GM21619 (cell line): ENCODE results near the gene HAUS5.
"Not testable (repeated sequence)": the region's sequence is repeated elsewhere in the genome, so short reads cannot be mapped to it uniquely, and the experiment has no call there.

Source experiments
- ATAC-seq: cut with Tn5 transposase; IDR thresholded peaks from one replicate; pipeline ENCODE4 v1.9.1; 2021; ENCODE audit not compliant: unreplicated experiment

The HAUS5 gene

GRCh38 chr19:35612559-35613321, at the start of gene HAUS5:
Gene HAUS5, plus strand, starts transcription at chr19:35612735. Its CDS starts 60 bp downstream, at chr19:35612795.
- ATAC-seq: peak; percentile 60

- ATAC-seq: no peak
These were observed 49.8 kb upstream of the HAUS5 start for GRCh38 chr19:35562776-35563175.

DNA sequence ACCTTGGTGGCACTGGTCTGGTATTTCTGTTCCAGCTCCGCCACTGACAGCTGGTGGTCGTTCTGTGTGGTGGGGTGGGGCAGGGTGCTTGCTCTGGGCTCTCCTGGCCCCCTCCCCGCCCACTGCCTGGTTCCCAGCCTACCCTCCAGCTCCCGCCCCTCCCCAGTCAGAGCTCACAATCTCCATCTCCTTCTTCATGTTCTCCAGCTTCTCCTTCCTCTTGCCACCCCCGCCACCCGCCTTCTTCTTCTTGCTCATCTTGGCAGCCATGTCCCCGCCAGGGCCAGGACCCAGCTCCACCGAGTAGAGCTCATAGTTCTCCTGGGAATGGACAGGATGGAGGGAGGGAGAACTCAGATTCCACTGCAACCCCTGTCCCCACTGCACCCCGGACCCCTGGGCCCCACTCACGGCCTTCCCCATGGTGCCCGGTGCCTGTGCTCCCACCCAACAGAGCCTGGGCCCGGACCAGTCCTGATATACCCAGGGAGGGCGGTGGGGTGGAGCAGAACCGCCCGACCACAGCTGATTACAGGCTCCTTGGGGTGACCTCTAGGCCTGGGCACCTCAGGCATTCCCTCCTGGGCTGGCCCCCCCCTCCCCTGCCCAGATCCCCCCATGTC, 49.2 kb upstream of the HAUS5 start, which contains the start of gene ATP4A:
ATP4A (minus strand) TSS at position 452 of the 623 bp plus-strand sequence; CDS start at position 423, 29 bp downstream.
- ATAC-seq: no peak

DNA sequence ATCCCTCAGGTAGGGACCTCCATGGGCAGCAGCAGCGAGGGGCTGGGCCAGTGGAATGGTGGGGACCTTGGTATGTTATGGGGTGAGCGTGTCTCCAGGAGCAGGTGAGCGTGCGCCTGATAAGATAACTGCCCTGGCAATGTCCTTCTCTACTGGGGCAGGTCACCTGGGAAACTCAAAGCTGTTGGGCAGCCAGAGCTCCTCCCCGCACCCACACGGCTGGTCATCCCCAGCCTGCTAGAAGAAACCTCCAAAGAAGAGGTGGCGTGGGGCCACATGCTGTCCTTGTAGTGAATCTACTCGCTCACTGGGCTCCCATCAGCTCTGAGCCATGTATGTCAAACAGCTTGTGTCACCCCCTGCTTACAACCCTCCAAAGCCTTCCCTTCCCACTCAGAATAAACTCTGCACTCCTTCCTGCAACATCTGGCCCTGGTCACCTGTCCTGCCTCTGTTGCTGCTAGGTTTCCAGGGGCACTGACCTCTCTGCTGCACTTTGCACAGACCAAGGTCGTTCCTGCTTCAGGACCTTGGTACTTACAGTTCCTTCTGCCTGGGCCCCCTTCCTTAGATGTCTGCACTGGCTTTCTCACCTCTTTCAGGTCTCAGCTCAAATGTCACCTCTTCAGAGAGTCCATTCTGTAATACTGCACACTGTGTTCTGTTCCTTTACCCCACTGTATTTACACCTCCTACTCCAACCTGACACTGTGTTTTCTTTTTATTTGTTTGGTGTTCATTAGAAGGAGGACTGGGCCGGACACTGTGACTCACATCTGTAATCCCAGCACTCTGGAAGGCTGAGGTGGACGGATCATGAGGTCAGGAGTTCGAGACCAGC, 47.3 kb upstream of the HAUS5 start:
- no peak for ATAC-seq

- ATAC-seq: no peak
These were observed 45.8 kb upstream of the HAUS5 start for GRCh38 chr19:35566738-35567137.

- ATAC-seq: no peak
These were observed 43.2 kb upstream of the HAUS5 start for GRCh38 chr19:35569281-35569781.

DNA sequence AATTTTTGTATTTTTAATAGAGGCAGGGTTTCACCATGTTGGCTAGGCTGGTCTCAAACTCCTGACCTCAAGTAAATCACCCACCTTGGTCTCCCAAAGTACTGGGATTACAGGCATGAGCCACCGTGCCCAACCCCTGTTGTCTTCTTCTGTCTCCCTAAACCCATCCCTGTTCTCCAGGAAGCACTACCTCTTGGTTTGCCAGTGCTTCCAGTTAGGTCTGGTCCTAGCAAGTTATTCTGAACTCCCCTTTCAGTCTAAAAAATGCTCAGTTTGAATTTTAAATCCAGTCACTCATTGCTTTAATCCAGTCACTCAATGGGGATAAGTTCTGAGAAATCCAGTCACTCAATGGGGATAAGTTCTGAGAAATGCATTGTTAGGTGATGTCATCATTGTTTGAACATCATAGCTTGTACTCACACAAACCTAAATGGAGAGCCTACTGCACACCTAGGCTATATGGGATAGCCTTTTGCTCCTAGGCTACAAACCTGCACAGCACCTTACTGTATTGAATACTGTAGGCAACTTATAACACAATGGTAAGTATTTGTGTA, 41.0 kb upstream of the HAUS5 start:
- ATAC-seq: no peak

GRCh38 chr19:35577918-35578317, 34.6 kb upstream of the HAUS5 start:
- ATAC-seq: no peak

DNA sequence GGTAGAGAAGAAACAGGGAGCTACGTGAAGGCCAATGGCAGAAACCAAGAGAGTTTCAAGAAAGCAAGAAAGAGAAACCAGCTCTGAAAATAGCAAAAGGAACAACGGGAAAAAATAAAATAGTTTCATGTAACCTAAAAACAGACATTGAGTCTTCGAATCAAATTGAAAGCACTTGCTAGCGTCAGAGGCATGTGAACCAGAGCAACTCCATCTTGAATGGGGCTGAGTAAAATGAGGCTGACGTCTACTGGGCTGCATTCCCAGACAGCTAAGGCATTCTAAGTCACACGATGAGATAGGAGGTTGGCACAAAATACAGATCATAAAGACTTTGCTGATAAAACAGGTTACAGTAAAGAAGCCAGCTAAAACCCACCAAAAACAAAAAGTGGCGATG, 33.8 kb upstream of the HAUS5 start:
- ATAC-seq: no peak

GRCh38 chr19:35582760-35583159, 29.8 kb upstream of the HAUS5 start:
- no peak for ATAC-seq

- no peak for ATAC-seq
These were observed 26.7 kb upstream of the HAUS5 start, which contains the start of gene PMIS2 for GRCh38 chr19:35585848-35586247. Gene PMIS2, plus strand, starts transcription at chr19:35586173. Its CDS starts 87 bp downstream, at chr19:35586260.

DNA sequence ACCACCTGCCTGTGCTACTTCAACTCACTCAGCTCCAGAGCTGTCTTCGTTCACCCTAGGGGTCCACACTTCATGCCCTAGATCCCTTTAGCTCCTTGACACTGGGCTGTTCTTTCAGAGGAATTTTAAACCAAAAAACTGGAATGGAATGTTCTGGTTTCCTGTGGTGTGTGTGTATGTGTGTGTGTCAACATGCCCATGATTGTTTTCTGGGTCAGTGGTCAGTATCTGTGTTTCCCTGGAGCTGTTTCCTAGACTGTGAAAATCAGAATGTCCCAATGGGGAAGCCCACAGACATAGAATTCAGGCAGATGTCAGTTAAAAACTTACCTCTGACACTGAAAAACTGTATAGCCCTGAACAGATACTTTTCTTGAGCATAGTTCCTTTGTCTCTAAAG, 25.2 kb upstream of the HAUS5 start:
- ATAC-seq: no peak

GRCh38 chr19:35590875-35591274, 21.7 kb upstream of the HAUS5 start:
- no peak for ATAC-seq

- ATAC-seq: no peak
These were observed 20.3 kb upstream of the HAUS5 start for GRCh38 chr19:35592226-35592625.

DNA sequence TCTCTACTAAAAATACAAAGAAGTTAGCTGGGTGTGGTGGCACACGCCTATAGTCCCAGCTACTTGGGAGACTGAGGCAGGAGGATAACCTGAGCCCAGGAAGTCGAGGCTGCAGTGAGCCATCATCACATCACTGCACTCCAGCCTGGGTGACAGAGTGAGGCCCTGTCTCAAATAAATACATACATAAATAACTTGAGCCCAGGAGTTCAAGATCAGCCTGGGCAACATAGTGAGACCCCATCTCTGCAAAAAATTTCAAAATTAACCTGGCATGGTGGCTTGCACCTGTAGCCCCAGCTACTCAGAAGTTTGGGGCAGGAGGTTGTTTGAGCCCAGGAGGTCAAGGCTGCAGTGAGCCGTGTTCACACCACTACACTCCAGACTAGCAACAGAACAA, 17.5 kb upstream of the HAUS5 start:
- not testable (repeated sequence) for ATAC-seq

DNA sequence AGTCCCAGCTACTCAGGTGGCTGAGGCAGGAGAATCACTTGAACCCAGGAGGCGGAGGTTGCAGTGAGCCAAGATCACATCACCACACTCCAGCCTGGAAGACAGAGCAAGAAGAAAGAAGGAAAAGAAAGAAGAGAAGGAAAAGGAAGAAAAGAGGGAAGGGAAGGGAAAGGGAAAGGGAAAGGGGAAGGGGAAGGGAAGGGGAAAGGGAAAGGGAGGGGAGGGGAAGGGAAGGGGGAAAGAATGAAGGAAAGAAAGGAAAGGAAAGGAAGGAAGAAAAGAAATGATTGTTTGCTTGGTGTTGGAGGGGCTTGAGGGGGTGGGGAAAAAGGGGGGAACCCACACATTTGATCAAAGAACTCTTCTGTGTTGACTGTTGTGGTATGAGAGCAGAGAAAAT, 16.6 kb upstream of the HAUS5 start:
- ATAC-seq: no peak

DNA sequence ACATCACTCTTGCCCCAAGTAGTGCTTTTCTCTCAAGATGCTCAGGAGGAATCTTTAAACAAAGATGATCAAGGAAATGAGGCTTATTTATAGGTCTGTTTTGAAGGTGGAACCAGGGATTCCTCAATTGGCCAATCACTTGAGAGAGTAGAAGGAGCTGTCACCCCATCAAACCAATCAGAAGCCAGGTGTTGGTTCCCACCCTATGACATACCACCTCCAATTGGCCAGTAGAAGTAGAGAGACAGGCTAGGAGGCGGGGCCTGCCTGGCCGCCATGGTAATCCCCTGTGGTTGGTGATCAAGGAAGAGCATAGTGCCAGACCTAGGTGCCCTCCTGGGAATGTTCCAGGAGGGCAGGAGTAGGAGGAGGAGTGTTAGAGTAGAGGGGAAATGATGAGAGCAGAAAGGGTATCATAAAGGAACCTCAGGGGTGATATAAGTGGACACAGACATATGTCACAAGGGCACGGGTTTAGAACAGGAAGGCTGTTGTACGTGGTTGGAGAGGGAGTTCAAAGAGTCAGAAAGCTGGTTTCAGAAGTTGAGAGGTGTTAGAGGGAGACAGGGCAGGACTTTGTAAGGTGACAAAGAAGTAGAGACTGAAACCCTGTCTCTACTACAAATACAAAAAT, 16.1 kb upstream of the HAUS5 start:
- ATAC-seq: peak; percentile 51

DNA sequence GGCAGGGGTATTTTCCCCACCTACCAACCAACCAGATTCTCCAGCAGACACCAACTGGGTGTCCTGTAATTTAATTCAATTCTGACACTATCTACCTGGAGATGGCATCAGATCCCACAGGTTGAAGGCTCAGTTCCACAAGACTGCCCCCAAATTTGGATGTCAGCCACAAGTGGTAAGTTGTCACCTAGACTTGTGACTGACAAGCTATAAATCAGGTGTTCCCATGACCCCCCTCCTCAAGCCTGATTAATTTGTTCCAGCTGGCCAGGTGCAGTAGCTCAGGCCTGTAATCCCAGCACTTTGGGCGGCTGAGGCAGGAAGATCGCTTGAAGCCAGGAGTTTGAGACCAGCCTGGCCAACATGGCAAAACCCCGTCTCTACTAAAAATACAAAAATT, 10.6 kb upstream of the HAUS5 start:
- no peak for ATAC-seq

DNA sequence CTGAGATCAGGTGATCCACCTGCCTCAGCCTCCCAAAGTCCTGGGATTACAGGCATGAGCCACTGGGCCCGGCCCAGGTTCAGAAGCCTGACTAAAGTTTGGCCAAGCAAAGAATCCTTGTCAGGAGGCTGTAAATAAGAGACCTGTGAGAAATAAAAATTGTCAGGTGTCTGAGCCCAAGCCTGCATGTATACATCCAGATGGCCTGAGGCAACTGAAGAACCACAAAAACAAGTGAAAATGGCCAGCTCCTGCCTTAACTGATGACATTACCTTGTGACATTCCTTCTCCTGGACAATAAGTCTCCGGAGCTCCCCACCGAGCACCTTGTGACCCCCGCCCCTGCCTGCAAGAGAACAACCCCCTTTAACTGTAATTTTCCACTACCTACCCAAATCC, 8.1 kb upstream of the HAUS5 start:
- ATAC-seq: not testable (repeated sequence)

DNA sequence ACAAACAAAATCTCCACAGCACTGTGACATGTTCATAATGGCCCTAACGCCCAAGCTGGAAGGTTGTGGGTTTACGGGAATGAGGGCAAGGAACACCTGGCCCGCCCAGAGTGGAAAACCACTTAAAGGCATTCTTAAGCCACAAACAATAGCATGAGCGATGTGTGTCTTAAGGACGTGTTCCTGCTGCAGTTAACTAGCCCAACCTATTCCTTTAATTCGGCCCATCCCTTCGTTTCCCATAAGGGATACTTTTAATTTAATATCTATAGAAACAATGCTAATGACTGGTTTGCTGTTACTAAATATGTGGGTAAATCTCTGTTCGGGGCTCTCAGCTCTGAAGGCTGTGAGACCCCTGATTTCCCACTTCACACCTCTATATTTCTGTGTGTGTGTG, 5.4 kb upstream of the HAUS5 start:
- ATAC-seq: not testable (repeated sequence)

DNA sequence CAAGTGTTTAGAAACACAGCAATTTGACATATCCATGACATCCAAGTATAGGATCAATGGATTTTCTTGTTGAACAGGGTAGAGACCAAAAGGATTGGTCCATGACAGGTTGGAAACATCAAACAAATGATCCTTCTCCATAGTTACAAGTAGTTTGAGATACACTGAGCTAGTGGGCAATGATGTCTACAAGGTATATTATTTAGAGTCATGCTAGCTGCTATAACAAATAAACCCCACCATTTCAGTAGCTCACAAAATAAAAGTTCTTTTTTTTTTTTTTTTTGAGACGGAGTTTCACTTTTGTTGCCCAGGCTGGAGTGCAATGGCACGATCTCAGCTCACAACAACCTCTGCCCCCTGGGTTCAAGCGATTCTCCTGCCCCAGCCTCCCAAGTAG, 4.9 kb upstream of the HAUS5 start:
- no peak for ATAC-seq
